ENCODE measurements around the gene FASTK.

Gene FASTK, protein sequence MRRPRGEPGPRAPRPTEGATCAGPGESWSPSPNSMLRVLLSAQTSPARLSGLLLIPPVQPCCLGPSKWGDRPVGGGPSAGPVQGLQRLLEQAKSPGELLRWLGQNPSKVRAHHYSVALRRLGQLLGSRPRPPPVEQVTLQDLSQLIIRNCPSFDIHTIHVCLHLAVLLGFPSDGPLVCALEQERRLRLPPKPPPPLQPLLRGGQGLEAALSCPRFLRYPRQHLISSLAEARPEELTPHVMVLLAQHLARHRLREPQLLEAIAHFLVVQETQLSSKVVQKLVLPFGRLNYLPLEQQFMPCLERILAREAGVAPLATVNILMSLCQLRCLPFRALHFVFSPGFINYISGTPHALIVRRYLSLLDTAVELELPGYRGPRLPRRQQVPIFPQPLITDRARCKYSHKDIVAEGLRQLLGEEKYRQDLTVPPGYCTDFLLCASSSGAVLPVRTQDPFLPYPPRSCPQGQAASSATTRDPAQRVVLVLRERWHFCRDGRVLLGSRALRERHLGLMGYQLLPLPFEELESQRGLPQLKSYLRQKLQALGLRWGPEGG

DNA sequence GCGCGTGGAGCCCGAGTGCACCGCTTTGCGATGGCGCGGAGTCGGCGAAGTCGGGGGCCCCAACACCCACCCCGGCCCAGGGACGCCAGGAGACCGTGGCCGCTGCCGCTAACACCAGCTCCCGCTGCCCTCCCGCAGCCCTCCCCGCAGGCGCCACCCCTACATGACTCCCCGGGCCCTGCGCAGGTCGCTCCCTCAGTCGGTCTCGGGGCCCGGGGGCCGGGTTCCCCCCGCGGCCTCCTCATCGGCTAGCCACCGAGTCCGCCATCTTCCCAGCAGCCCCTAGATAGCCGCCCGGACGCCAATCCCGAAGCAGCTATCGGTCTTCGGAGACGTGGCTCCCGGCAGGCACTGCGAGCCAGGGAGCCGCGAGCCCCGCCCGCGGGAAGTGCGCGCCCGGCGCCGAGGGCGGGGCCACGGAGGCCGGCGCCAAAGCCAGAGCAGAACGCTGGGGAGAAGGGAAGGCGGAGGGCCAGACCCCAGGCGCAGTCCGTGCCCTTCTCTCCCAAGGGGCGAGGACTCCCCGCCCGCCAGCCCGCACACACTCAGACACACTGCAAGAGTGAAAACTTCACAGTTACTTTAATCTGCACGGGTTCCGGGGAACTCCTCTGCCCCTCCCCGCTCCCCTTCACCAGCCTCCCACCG is at the start of gene FASTK:
Gene FASTK (minus strand): TSS at position 288 of the 648 bp plus-strand sequence. CDS start 43 bp downstream, at position 245.
- no peaks in the 10 kb centered on the region for H3K9me3 ChIP-seq (ENCODE audit: control insufficient read depth, low read length)
- DNase-seq (ENCODE audit: low read depth): peak; percentile 98
- peak within 1 kb of the TSS; percentile 94 for H3K4me3 ChIP-seq (ENCODE audit: low read length)
- H3K36me3 ChIP-seq (ENCODE audit: control insufficient read depth, insufficient read depth, low read length, severe bottlenecking): peaks cover 6% of the 10 kb centered on the region
- no peaks in the 10 kb centered on the region for H3K27me3 ChIP-seq (replicated peaks; ENCODE audit: control insufficient read depth, insufficient read depth, low read length)
- peaks cover 53% of the 10 kb centered on the region for H3K4me1 ChIP-seq (ENCODE audit: control insufficient read depth, insufficient read depth, low read length)
- H3K9ac ChIP-seq (ENCODE audit: low read length): peak within 1 kb of the TSS; percentile 99

DNA sequence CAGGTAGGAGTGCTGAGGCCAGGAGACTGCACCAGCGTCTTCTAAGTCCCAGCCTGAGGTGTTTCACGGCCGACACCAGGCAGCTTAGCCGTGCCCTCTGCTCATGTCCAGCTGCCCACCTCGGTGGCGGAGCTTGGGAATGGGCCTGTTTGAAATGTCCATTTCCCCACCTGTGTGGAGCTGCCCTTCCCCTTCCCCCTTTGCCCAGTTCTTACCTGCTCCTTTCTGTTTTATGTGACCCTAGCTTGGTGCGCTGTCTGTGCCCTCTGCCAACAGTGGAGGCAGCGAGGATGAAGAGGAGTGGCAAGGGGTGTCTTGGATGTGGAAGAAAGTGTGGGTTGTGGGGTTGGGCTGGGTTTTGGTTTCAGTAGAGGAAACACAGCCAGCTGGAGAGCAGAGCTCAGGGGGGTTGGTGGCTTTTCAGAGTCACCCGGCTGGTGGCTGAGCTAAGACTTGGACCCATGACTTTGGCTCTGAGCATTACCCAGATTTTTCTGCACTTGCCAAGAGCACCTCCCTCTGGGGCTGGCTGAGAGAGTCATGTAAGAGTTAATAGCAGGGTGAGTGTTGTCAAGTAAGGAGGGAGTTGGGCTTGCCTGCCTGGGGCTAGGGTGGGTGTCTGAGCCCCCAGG is 49.5 kb upstream of the FASTK start:
- DNase-seq (ENCODE audit: low read depth): no peak

DNA sequence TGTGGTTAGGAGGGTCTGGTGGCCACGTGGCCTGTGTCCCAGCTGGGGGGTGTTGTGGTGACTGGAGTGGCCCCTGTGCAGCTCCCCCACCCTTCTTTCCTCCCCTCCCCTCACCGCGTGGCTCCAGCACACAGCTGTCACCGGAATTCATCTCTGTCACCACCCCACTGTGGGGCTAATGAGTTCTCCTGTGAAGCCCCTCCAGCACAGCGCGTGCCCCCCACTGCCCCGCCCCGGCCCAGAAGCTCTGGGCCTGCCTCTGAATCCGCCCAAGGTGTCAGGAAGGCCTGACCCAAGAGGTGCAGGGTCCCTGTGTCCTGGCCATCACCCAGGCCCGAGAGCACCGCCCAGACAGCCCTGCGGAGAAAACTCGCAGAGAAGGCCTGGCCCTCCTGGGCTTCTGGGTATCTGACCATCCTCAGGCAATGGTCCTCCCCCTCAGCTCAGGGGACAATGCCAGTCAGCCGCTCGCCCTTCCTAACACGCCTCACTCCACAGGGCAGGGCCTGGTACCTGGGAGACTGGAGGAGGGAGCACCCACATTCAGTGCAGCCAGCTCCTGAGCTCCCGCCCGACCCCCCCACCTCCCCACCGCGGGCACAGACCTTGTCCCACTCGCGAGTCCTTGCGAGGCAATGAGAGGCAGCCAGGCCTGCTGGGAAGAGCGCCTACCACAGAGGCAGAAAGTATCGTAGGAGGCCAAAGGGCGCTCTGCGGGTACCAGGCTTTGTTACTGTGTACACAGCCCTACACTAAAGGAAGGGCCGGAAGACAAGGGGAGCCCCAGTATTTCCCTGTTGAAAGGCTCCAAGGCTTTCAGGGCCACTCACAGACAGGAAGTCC is 48.7 kb upstream of the FASTK start:
- Histone ChIP-seq H3K4me3 (ENCODE audit: low read length) (no peak overlapping the region), H3K27me3 (replicated peaks; ENCODE audit: control insufficient read depth, insufficient read depth, low read length) (no peaks in the 10 kb centered on the region), H3K9me3 (ENCODE audit: control insufficient read depth, low read length) (no peaks in the 10 kb centered on the region), H3K4me1 (ENCODE audit: control insufficient read depth, insufficient read depth, low read length) (peaks cover 7% of the 10 kb centered on the region), H3K36me3 (ENCODE audit: control insufficient read depth, insufficient read depth, low read length, severe bottlenecking) (peaks cover 64% of the 10 kb centered on the region), H3K9ac (ENCODE audit: low read length) (no peak overlapping the region)
- no peak for DNase-seq (ENCODE audit: low read depth)

More for the DNA sequence above, 49.5 kb upstream of the FASTK start:
- Histone ChIP-seq H3K4me1 (ENCODE audit: control insufficient read depth, insufficient read depth, low read length) (peaks cover 7% of the 10 kb centered on the region), H3K4me3 (ENCODE audit: low read length) (no peak overlapping the region), H3K9ac (ENCODE audit: low read length) (no peak overlapping the region), H3K36me3 (ENCODE audit: control insufficient read depth, insufficient read depth, low read length, severe bottlenecking) (peaks cover 64% of the 10 kb centered on the region), H3K27me3 (replicated peaks; ENCODE audit: control insufficient read depth, insufficient read depth, low read length) (no peaks in the 10 kb centered on the region), H3K9me3 (ENCODE audit: control insufficient read depth, low read length) (no peaks in the 10 kb centered on the region)

DNA sequence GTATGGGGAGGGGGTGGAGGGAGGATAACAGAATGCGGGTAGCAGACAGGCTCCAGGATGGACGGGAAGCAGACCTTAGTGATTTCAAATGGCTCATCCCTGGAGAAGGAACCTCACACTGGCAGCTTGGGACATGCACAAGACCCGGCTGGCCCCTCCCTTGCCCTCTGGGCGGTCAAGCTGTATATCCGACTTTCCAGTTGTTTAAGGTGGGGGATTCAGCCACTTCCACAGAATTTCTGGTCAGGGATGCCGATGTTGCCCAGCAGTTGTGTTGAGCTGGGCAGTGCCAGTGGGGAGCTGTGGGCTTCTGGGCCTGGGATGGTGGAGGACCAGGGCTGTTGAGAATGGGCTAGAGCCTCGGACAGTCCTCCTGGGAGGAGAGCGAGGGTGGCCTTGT is 48.1 kb upstream of the FASTK start:
- H3K9me3 ChIP-seq (ENCODE audit: control insufficient read depth, low read length): no peaks in the 10 kb centered on the region
- H3K4me1 ChIP-seq (ENCODE audit: control insufficient read depth, insufficient read depth, low read length): peaks cover 7% of the 10 kb centered on the region
- no peak overlapping the region for H3K4me3 ChIP-seq (ENCODE audit: low read length)
- no peak overlapping the region for H3K9ac ChIP-seq (ENCODE audit: low read length)
- peaks cover 61% of the 10 kb centered on the region for H3K36me3 ChIP-seq (ENCODE audit: control insufficient read depth, insufficient read depth, low read length, severe bottlenecking)
- DNase-seq (ENCODE audit: low read depth): no peak
- no peaks in the 10 kb centered on the region for H3K27me3 ChIP-seq (replicated peaks; ENCODE audit: control insufficient read depth, insufficient read depth, low read length)

DNA sequence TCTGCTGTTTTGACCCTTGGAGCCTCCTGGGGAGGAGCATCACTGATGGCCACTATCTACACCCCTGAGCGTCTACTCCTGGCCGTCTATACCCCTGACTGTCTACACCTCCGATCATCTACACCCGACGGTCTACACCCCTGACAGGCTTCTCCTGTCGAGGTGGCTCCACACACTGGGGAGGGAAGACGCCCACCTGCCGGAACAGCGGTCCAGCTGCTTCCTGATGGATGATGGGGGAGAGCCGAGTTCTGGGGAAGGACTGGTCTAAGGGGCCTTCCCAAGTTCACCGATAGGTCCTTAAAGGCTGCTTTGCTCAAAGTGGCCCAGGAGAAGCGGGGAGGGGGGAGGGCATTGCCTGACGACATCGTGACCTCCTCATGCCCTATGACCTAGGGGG is 47.5 kb upstream of the FASTK start:
- no peaks in the 10 kb centered on the region for H3K27me3 ChIP-seq (replicated peaks; ENCODE audit: control insufficient read depth, insufficient read depth, low read length)
- no peak for DNase-seq (ENCODE audit: low read depth)
- peaks cover 63% of the 10 kb centered on the region for H3K36me3 ChIP-seq (ENCODE audit: control insufficient read depth, insufficient read depth, low read length, severe bottlenecking)
- no peak overlapping the region for H3K9ac ChIP-seq (ENCODE audit: low read length)
- H3K4me1 ChIP-seq (ENCODE audit: control insufficient read depth, insufficient read depth, low read length): peaks cover 7% of the 10 kb centered on the region
- no peak overlapping the region for H3K4me3 ChIP-seq (ENCODE audit: low read length)
- no peaks in the 10 kb centered on the region for H3K9me3 ChIP-seq (ENCODE audit: control insufficient read depth, low read length)

DNA sequence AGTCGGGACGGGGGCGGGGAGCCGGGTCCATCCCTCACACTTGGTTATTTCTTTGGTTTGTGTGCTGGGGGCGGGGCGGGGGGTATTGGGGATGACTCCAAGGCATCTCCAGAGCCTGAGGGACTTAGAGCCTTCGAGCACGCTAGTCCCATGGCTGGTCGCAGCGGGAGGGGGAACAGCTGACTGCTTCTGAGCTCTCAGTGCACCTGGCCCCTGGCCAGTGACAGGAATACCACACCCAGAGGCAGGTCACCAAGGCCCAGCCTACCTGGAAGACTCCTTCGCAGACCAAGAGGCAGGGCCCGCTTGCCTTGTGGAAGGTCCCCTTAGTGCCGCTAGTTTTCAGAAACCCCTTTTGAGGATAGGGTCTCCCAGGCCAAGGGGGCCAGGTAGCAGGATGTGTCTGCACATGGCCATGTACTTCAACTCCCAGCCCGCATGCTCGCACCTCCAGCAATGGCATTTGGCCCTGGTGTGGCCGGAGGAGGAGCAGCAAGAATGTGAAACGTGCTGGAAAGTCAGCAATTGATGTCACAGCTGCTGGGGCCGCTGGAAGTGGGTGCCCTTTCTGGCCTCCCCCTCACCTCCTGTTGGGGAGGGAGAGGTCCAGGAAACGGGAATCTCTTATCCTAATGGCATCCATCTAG is 46.0 kb upstream of the FASTK start:
- H3K9me3 ChIP-seq (ENCODE audit: control insufficient read depth, low read length): no peaks in the 10 kb centered on the region
- H3K4me3 ChIP-seq (ENCODE audit: low read length): no peak overlapping the region
- no peaks in the 10 kb centered on the region for H3K27me3 ChIP-seq (replicated peaks; ENCODE audit: control insufficient read depth, insufficient read depth, low read length)
- H3K36me3 ChIP-seq (ENCODE audit: control insufficient read depth, insufficient read depth, low read length, severe bottlenecking): peaks cover 62% of the 10 kb centered on the region
- no peak overlapping the region for H3K9ac ChIP-seq (ENCODE audit: low read length)
- peaks cover 7% of the 10 kb centered on the region for H3K4me1 ChIP-seq (ENCODE audit: control insufficient read depth, insufficient read depth, low read length)
- DNase-seq (ENCODE audit: low read depth): no peak

DNA sequence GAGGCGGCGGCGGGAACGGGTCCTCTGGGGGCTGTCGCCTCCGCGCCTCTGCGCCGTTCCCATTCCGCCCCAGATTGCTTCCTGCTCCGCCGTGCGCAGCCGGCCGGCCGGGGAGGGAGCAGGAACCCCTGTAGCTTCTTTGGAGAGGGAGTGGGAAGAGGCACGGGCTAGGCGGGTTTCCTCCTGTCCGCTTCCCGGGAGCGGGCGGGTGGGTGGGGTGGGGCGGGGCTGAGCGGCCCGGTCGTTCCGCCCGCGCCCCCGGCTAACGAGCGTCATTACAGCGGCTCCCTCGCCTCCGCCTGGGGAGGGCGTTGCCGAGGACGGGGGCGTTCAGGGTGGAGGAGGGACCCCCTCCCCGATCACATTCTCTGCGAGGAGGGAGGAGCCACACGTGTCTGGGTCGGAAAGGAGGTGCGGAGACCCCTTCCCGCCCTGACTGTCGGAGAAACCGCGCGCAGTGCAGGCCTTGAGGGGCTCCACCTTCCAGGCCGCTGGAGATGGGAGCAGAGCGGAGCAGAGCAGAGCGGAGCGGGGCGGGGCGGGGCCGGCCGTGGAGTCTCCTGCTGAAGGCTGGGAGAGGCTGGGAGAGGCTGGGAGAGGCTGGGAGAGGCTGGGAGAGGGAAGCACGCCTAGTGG is 45.4 kb upstream of the FASTK start:
- Histone ChIP-seq H3K27me3 (replicated peaks; ENCODE audit: control insufficient read depth, insufficient read depth, low read length) (no peaks in the 10 kb centered on the region), H3K4me3 (ENCODE audit: low read length) (peak overlapping the region; percentile 64), H3K36me3 (ENCODE audit: control insufficient read depth, insufficient read depth, low read length, severe bottlenecking) (peaks cover 62% of the 10 kb centered on the region), H3K9me3 (ENCODE audit: control insufficient read depth, low read length) (no peaks in the 10 kb centered on the region), H3K4me1 (ENCODE audit: control insufficient read depth, insufficient read depth, low read length) (peaks cover 7% of the 10 kb centered on the region), H3K9ac (ENCODE audit: low read length) (peak overlapping the region; percentile 12)
- no peak for DNase-seq (ENCODE audit: low read depth)

DNA sequence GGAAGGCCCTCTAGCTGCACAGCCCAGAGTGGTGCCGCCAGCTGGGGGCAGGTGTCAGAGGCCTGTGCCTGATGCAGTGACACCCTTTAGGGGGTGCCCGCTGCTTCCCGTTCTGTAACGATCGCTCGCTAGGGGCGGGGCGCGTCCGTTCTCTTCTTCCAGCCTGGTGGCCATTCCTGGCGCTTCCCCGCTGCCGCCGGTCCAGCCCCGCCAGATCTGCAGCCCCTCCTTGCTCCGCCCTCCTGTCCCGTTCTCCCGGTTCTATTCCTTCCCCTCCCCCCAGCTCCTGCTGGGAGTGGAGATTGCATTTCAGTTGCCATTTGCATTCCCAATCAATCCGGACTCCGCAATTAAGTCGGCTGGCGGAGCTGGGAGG is 44.8 kb upstream of the FASTK start:
- Histone ChIP-seq H3K9ac (ENCODE audit: low read length) (peak overlapping the region; percentile 12), H3K4me1 (ENCODE audit: control insufficient read depth, insufficient read depth, low read length) (peaks cover 7% of the 10 kb centered on the region), H3K4me3 (ENCODE audit: low read length) (peak overlapping the region; percentile 64), H3K36me3 (ENCODE audit: control insufficient read depth, insufficient read depth, low read length, severe bottlenecking) (peaks cover 64% of the 10 kb centered on the region), H3K27me3 (replicated peaks; ENCODE audit: control insufficient read depth, insufficient read depth, low read length) (no peaks in the 10 kb centered on the region), H3K9me3 (ENCODE audit: control insufficient read depth, low read length) (no peaks in the 10 kb centered on the region)
- DNase-seq (ENCODE audit: low read depth): no peak

DNA sequence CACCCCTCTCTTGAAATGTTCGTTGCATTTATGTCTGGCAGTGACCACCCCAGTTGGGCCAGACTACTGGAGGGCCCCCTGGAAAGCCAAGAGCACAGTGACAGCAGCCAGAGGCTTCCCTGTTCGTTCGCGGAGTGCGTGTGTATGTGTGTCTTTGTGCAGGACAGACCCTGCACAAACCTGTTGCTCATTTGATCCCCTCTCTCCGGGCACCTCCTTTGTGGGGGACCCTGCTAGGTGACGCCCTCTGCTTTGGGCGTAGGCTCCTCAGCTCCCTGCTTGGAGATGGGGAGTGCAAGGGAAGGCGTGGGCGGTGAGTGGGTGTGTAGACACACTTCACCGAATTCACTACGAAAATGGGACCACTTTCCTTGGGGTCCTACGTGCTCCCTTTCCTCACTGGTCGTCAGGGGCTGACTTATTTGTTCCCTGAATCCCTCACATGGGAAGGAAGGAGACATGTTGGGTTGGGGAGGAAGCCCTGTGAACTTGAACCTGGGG is 44.3 kb upstream of the FASTK start:
- H3K9ac ChIP-seq (ENCODE audit: low read length): peak overlapping the region; percentile 12
- H3K27me3 ChIP-seq (replicated peaks; ENCODE audit: control insufficient read depth, insufficient read depth, low read length): no peaks in the 10 kb centered on the region
- H3K4me1 ChIP-seq (ENCODE audit: control insufficient read depth, insufficient read depth, low read length): peaks cover 7% of the 10 kb centered on the region
- peaks cover 64% of the 10 kb centered on the region for H3K36me3 ChIP-seq (ENCODE audit: control insufficient read depth, insufficient read depth, low read length, severe bottlenecking)
- DNase-seq (ENCODE audit: low read depth): no peak
- peak overlapping the region; percentile 64 for H3K4me3 ChIP-seq (ENCODE audit: low read length)
- H3K9me3 ChIP-seq (ENCODE audit: control insufficient read depth, low read length): no peaks in the 10 kb centered on the region

DNA sequence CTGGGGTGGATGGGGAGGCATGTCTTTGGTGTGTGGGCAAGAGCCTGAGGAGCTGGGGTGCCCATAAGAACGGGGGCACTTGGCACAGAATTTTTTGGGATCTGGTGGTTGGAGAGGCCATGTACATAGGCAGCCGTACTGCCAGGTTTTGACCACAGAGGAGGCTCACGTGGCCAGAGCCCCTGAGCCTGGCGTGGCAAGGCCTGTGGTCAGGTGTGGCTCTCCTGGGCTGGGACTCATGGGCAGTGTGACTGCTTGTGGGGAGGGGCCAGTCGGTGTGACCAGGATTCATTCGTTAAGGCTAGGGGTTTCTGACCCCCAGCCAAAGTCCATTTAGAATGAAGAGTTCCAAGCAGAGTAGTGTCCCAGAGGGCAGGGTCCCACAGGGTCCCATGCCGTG is 43.9 kb upstream of the FASTK start:
- Histone ChIP-seq H3K9me3 (ENCODE audit: control insufficient read depth, low read length) (no peaks in the 10 kb centered on the region), H3K9ac (ENCODE audit: low read length) (no peak overlapping the region), H3K36me3 (ENCODE audit: control insufficient read depth, insufficient read depth, low read length, severe bottlenecking) (peaks cover 64% of the 10 kb centered on the region), H3K27me3 (replicated peaks; ENCODE audit: control insufficient read depth, insufficient read depth, low read length) (no peaks in the 10 kb centered on the region), H3K4me3 (ENCODE audit: low read length) (no peak overlapping the region), H3K4me1 (ENCODE audit: control insufficient read depth, insufficient read depth, low read length) (peaks cover 7% of the 10 kb centered on the region)
- no peak for DNase-seq (ENCODE audit: low read depth)

All from adipocyte (in vitro differentiated cells).